Neural cell (in vitro differentiated cells): Measurements from ENCODE around the gene KLRB1. TPM values are rescaled to one million over a fixed set of nuclear protein-coding genes. Genes with fewer than 3 reads are reported as not detected.

Experiments
- H2AFZ ChIP-seq: fragments of 200-600, 300-800 bp; sonication (generic), shearing (Covaris generic); 2 replicates; pipeline ENCODE4 v1.6.0; 2014; ENCODE audit warnings: low read depth, mild to moderate bottlenecking, antibody characterized with exemption, low read length, moderate library complexity
- H3F3A ChIP-seq: fragments of 200-600 bp; shearing (Covaris generic); 2 replicates; pipeline ENCODE4 v1.6.1; 2016; ENCODE audit warnings: mild to moderate bottlenecking, moderate library complexity, mixed read lengths, antibody characterized with exemption, low read length; ENCODE audit not compliant: insufficient read depth, poor library complexity, severe bottlenecking
- H3K27ac ChIP-seq: fragments of 200-600, 300-800 bp; sonication (generic), shearing (Covaris generic); 2 replicates; pipeline ENCODE4 v1.5.1; 2014; ENCODE audit warnings: mild to moderate bottlenecking, low read length, moderate library complexity
- H3K27me3 ChIP-seq: fragments of 300-800, 200-600 bp; sonication (generic), shearing (Covaris generic); 2 replicates; pipeline ENCODE4 v1.6.0; 2014; ENCODE audit warnings: mild to moderate bottlenecking, low read depth, low read length, moderate library complexity; ENCODE audit not compliant: insufficient read depth
- H3K36me3 ChIP-seq: fragments of 300-800, 200-600 bp; sonication (generic), shearing (Covaris generic); 2 replicates; pipeline ENCODE4 v1.5.1; 2014; ENCODE audit warnings: mild to moderate bottlenecking, antibody characterized with exemption, low read length, moderate library complexity; ENCODE audit not compliant: insufficient read depth
- H3K4me2 ChIP-seq: fragments of 300-800, 200-600 bp; sonication (generic), shearing (Covaris generic); 2 replicates; pipeline ENCODE4 v1.6.0; 2014; ENCODE audit warnings: mild to moderate bottlenecking, low read length
- H3K4me3 ChIP-seq: fragments of 300-800, 200-600 bp; sonication (generic), shearing (Covaris generic); 2 replicates; pipeline ENCODE4 v1.5.1; 2014; ENCODE audit warnings: mild to moderate bottlenecking, low read length, moderate library complexity
- H3K79me2 ChIP-seq: fragments of 200-600 bp; shearing (Covaris generic); replicated peaks from 2 replicates; pipeline ENCODE4 v1.6.0; 2014; ENCODE audit warnings: mild to moderate bottlenecking, low read length, moderate library complexity; ENCODE audit not compliant: insufficient read depth
- H3K9ac ChIP-seq: fragments of 300-800, 200-600 bp; sonication (generic), shearing (Covaris generic); 2 replicates; pipeline ENCODE4 v1.6.1; 2016; ENCODE audit warnings: mild to moderate bottlenecking, low read length, mixed read lengths
- H3K9me2 ChIP-seq: fragments of 200-600 bp; shearing (Covaris generic); 2 replicates; pipeline ENCODE4 v1.6.1; 2016; ENCODE audit warnings: mild to moderate bottlenecking, low read length, mixed read lengths; ENCODE audit not compliant: insufficient read depth
- H3K9me3 ChIP-seq: fragments of 200-600, 300-800 bp; sonication (generic), shearing (Covaris generic); 2 replicates; pipeline ENCODE4 v1.6.1; 2016; ENCODE audit warnings: mild to moderate bottlenecking, mixed run types, low read length, moderate library complexity, mixed read lengths
- H4K20me1 ChIP-seq: fragments of 200-600 bp; shearing (Covaris generic); 2 replicates; pipeline ENCODE4 v1.6.1; 2016; ENCODE audit warnings: mild to moderate bottlenecking, mixed run types; ENCODE audit not compliant: insufficient read depth
- CTCF ChIP-seq: fragments of 450-650 bp; IDR thresholded peaks from 2 replicates; pipeline ENCODE4 v1.5.1; 2014; ENCODE audit warnings: antibody characterized with exemption, mild to moderate bottlenecking, moderate library complexity; ENCODE audit not compliant: poor library complexity, severe bottlenecking
- EP300 ChIP-seq: fragments of 450-650 bp; conservative IDR thresholded peaks from 2 replicates; pipeline ENCODE4 v1.6.1; 2014; ENCODE audit warnings: antibody characterized with exemption, mild to moderate bottlenecking, moderate library complexity; ENCODE audit not compliant: poor library complexity, severe bottlenecking
- EZH2 ChIP-seq: fragments of 200-600, 300-800 bp; shearing (Covaris generic), sonication (generic); IDR thresholded peaks from 2 replicates; pipeline ENCODE4 v1.6.1; 2014; ENCODE audit warnings: antibody characterized with exemption, low read length, borderline replicate concordance, mild to moderate bottlenecking; ENCODE audit not compliant: insufficient read depth, poor library complexity, severe bottlenecking
- MXI1 ChIP-seq: fragments of 450-650 bp; conservative IDR thresholded peaks from 2 replicates; pipeline ENCODE4 v1.6.1; 2014; ENCODE audit warnings: antibody characterized with exemption, mild to moderate bottlenecking; ENCODE audit not compliant: poor library complexity, severe bottlenecking
- POLR2AphosphoS5 ChIP-seq: IDR thresholded peaks from 2 replicates; pipeline ENCODE4 v1.6.1; 2012
- RAD21 ChIP-seq: fragments of 450-650 bp; conservative IDR thresholded peaks from 2 replicates; pipeline ENCODE4 v1.6.1; 2014; ENCODE audit warnings: antibody characterized with exemption, mild to moderate bottlenecking, moderate library complexity
- REST ChIP-seq: IDR thresholded peaks from 2 replicates; pipeline ENCODE4 v1.6.1; 2012; ENCODE audit warnings: borderline replicate concordance
- SMC3 ChIP-seq: fragments of 450-650 bp; conservative IDR thresholded peaks from 2 replicates; pipeline ENCODE4 v1.6.1; 2014; ENCODE audit warnings: antibody characterized with exemption, mild to moderate bottlenecking, moderate library complexity; ENCODE audit not compliant: poor library complexity
- TAF1 ChIP-seq: IDR thresholded peaks from 2 replicates; pipeline ENCODE4 v1.6.1; 2012; ENCODE audit warnings: low read depth
- polyA plus RNA-seq: library from polyadenylated mRNA; depleted of rRNA; stranded (reverse); fragments of >200 nt; gene quantifications from 2 replicates; pipeline ENCODE4 v1.2.3, GENCODE V29; 2014

The KLRB1 gene
- polyA plus RNA-seq, 1 donor from 2014 or later, result not detected

GRCh38 chr12:9648701-9649531, 41.2 kb upstream of the KLRB1 start:
- Histone ChIP-seq H3K27ac (no peak overlapping the region), H3K9me2 (no peaks in the 10 kb centered on the region), H3K27me3 (no peaks in the 10 kb centered on the region), H3K4me3 (peak overlapping the region; percentile 78), H3K4me2 (peak overlapping the region; percentile 77), H2AFZ (no peak overlapping the region), H3K9ac (no peak overlapping the region), H4K20me1 (no peaks in the 10 kb centered on the region), H3F3A (no peaks in the 10 kb centered on the region), H3K9me3 (no peaks in the 10 kb centered on the region), H3K79me2 (no peaks in the 10 kb centered on the region), H3K36me3 (no peaks in the 10 kb centered on the region)
- TF ChIP-seq MXI1 (no peak), EZH2 (no peak), CTCF (no peak), REST (no peak), SMC3 (no peak), RAD21 (no peak), EP300 (no peak), TAF1 (no peak), POLR2AphosphoS5 (no peak)

- Histone ChIP-seq H3K36me3 (no peaks in the 10 kb centered on the region), H3K79me2 (no peaks in the 10 kb centered on the region), H3K27me3 (no peaks in the 10 kb centered on the region), H3K4me2 (peak overlapping the region; percentile 77), H3K9ac (peak overlapping the region; percentile 52), H3K9me2 (no peaks in the 10 kb centered on the region), H3F3A (no peaks in the 10 kb centered on the region), H4K20me1 (no peaks in the 10 kb centered on the region), H3K9me3 (no peaks in the 10 kb centered on the region), H2AFZ (peak overlapping the region; percentile 36), H3K27ac (no peak overlapping the region), H3K4me3 (peak overlapping the region; percentile 78)
- TF ChIP-seq RAD21, result peak; percentile 24
- no peak for TF ChIP-seq POLR2AphosphoS5
- TF ChIP-seq SMC3, result peak; percentile 19
- no peak for TF ChIP-seq CTCF
- TF ChIP-seq MXI1, result peak; percentile 62
- no peak for TF ChIP-seq TAF1
- TF ChIP-seq EP300, result peak; percentile 9
- no peak for TF ChIP-seq REST
- no peak for TF ChIP-seq EZH2
Observed at GRCh38 chr12:9647825-9648700, 40.3 kb upstream of the KLRB1 start.
